Upper lobe of right lung (tissue), 1 donor: ENCODE measurements around the gene HMGN1. TPM values are rescaled to one million over a fixed set of nuclear protein-coding genes. Genes with fewer than 3 reads are reported as not detected.

Experiments used
- ATAC-seq: fragments of 200-7000 bp; cut with Tn5 transposase; one replicate; pipeline ENCODE4 v1.9.1; 2020; ENCODE audit warnings: mild to moderate bottlenecking, moderate library complexity
- DNase-seq: peaks from one replicate; pipeline ENCODE4 v3.0.0-alpha.2; 2020
- H3K27ac ChIP-seq: fragments of 200-600 bp; one replicate; pipeline ENCODE4 v1.8.0; 2022
- H3K27me3 ChIP-seq: fragments of 200-600 bp; one replicate; pipeline ENCODE4 v1.8.0; 2022; ENCODE audit warnings: mild to moderate bottlenecking
- H3K36me3 ChIP-seq: fragments of 200-600 bp; one replicate; pipeline ENCODE4 v1.8.0; 2022
- H3K4me1 ChIP-seq: fragments of 200-600 bp; one replicate; pipeline ENCODE4 v1.8.0; 2022
- H3K4me3 ChIP-seq: fragments of 200-600 bp; one replicate; pipeline ENCODE4 v1.8.0; 2022; ENCODE audit warnings: mild to moderate bottlenecking
- H3K9me3 ChIP-seq: fragments of 200-600 bp; one replicate; pipeline ENCODE4 v1.8.0; 2022
- intact Hi-C: fragments of 100-400 bp; cut with DNase I; formaldehyde crosslinking; loops from one replicate; pipeline ENCODE4 v1.11.0; 2022
- total RNA-seq: library from RNA; stranded (reverse); fragmentation: NEBNext Ultra II Directional; extraction: Animal tissue kit (Norgen Biotek cat#: 25700); gene quantifications from one replicate; pipeline ENCODE4 v1.2.1, GENCODE V29; 2021
- TF ChIP-seq, protein P1 (sequence below): fragments of 200-600 bp; IDR thresholded peaks from one replicate; pipeline ENCODE4 v1.8.0; 2022; ENCODE audit warnings: antibody characterized with exemption
- donor health status: DM: no; HTN: yes; CAD: no; lungs with severe emphysema.

Gene HMGN1
- total RNA-seq, 1 donor from 2014 or later: 170 TPM

DNA sequence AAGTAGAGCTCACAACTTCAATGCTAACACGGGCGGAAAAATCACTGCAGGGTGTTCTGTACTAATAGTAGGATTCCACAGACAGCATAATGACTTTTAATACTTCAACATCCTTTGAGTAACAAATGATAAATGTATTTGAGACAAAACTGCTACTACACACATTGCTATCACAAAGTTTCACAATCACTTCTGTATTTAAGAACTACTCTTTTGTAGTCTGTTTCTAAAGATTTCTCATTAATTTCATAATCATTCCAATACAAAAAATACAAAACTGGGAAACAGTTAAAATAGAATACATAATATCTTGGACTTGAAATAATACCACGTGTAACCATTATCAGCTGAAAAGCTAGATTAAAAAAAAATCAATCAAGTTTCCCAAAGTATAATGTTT lies 2.7 kb downstream of the HMGN1 start:
- Histone ChIP-seq H3K4me3 (no peak overlapping the region), H3K27me3 (no peaks in the 10 kb centered on the region), H3K4me1 (peaks cover 14% of the 10 kb centered on the region), H3K9me3 (no peaks in the 10 kb centered on the region), H3K27ac (no peak overlapping the region), H3K36me3 (peaks cover 30% of the 10 kb centered on the region)
- intact Hi-C loops: no loop called here
- TF ChIP-seq, protein P1, sequence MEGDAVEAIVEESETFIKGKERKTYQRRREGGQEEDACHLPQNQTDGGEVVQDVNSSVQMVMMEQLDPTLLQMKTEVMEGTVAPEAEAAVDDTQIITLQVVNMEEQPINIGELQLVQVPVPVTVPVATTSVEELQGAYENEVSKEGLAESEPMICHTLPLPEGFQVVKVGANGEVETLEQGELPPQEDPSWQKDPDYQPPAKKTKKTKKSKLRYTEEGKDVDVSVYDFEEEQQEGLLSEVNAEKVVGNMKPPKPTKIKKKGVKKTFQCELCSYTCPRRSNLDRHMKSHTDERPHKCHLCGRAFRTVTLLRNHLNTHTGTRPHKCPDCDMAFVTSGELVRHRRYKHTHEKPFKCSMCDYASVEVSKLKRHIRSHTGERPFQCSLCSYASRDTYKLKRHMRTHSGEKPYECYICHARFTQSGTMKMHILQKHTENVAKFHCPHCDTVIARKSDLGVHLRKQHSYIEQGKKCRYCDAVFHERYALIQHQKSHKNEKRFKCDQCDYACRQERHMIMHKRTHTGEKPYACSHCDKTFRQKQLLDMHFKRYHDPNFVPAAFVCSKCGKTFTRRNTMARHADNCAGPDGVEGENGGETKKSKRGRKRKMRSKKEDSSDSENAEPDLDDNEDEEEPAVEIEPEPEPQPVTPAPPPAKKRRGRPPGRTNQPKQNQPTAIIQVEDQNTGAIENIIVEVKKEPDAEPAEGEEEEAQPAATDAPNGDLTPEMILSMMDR: no peak
- ATAC-seq: no peak
- DNase-seq: no peak

- Histone ChIP-seq H3K4me1 (peaks cover 14% of the 10 kb centered on the region), H3K27ac (no peak overlapping the region), H3K36me3 (peaks cover 36% of the 10 kb centered on the region), H3K9me3 (no peaks in the 10 kb centered on the region), H3K4me3 (no peak overlapping the region), H3K27me3 (no peaks in the 10 kb centered on the region)
- TF ChIP-seq, protein P1: no peak
- intact Hi-C loops: no loop called here
- ATAC-seq (no peak), DNase-seq (no peak)
Observed at GRCh38 chr21:39345440-39345839, 3.4 kb downstream of the HMGN1 start.

- H3K4me1 ChIP-seq: peaks cover 14% of the 10 kb centered on the region
- H3K4me3 ChIP-seq: no peak overlapping the region
- TF ChIP-seq, protein P1: no peak
- no peak overlapping the region for H3K27ac ChIP-seq
- intact Hi-C loops: no loop called here
- peaks cover 36% of the 10 kb centered on the region for H3K36me3 ChIP-seq
- ATAC-seq: no peak
- H3K27me3 ChIP-seq: no peaks in the 10 kb centered on the region
- no peaks in the 10 kb centered on the region for H3K9me3 ChIP-seq
- no peak for DNase-seq
Observed at GRCh38 chr21:39344848-39345247, 4.0 kb downstream of the HMGN1 start.

DNA sequence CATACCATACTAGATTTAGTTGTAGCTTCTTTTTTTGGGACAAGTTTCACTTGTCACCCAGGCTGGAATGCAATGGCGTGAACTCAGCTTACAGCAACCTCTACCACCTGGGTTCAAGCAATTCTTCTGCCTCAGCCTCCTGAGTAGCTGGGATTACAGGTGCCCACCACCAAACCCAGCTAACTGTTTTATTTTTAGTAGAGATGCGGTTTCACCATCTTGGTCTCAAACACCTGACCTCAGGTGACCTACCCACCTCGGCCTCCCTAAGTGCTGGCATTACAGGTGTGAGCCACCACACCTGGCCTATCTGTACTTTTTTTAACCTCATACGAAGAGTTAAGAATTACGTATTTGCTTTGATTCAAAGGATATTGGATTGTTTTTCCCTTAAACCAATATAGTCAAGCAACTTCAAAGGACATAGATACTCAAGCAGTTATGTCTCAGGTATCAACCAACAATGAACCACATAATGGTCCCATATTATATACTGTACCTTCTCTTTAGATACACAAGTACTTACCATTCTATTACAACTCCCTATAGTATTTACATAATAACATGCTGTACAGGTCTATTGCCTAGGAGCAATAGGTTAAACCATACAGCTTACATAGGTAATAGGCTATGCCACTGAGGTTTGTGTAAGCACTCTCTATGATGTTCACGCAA lies 7.5 kb downstream of the HMGN1 start:
- Histone ChIP-seq H3K36me3 (peaks cover 36% of the 10 kb centered on the region), H3K27ac (no peak overlapping the region), H3K4me3 (no peak overlapping the region), H3K27me3 (no peaks in the 10 kb centered on the region), H3K4me1 (peaks cover 11% of the 10 kb centered on the region), H3K9me3 (no peaks in the 10 kb centered on the region)
- no peak for ATAC-seq
- TF ChIP-seq, protein P1: no peak
- DNase-seq: no peak
- intact Hi-C loops: no loop called here

DNA sequence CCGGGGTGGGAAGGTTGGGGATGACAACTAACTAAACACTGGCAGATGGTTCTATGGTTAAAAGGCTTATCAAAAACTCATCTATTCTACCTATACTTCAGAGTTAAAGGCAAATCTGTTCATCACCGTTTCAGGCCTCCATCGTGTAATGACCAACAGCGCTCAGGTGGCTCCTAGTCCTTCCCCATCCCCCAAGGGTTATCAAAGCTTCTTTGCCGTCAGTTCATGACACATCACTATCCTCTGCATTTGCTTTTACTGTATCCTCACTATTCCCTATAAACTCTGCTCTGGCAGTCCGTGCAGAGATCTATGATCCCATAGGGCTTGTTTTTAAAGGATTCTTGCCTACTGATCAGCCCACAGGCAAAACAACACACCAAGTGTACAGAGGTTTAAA lies 8.2 kb downstream of the HMGN1 start:
- no peak overlapping the region for H3K27ac ChIP-seq
- no peaks in the 10 kb centered on the region for H3K27me3 ChIP-seq
- ATAC-seq: no peak
- peaks cover 36% of the 10 kb centered on the region for H3K36me3 ChIP-seq
- intact Hi-C loops: no loop called here
- DNase-seq: no peak
- peaks cover 4% of the 10 kb centered on the region for H3K4me1 ChIP-seq
- no peak overlapping the region for H3K4me3 ChIP-seq
- no peaks in the 10 kb centered on the region for H3K9me3 ChIP-seq
- TF ChIP-seq, protein P1: no peak

- Histone ChIP-seq H3K36me3 (peaks cover 31% of the 10 kb centered on the region), H3K9me3 (no peaks in the 10 kb centered on the region), H3K27me3 (no peaks in the 10 kb centered on the region), H3K4me3 (no peak overlapping the region), H3K27ac (no peak overlapping the region), H3K4me1 (no peaks in the 10 kb centered on the region)
- DNase-seq (no peak), ATAC-seq (no peak)
- TF ChIP-seq, protein P1: no peak
- intact Hi-C loops: no loop called here
Observed at GRCh38 chr21:39339231-39339630, 9.7 kb downstream of the HMGN1 start.
